Heart left ventricle (tissue), 16 donors: ENCODE measurements around the gene NIPA2. TPM values are rescaled to one million over a fixed set of nuclear protein-coding genes. Genes with fewer than 3 reads are reported as not detected.

Experiments used
- ATAC-seq, 4 donors: fragments of 200-7000 bp; cut with Tn5 transposase; one replicate each; pipeline ENCODE4 v1.9.1; 2020 to 2022; ENCODE audit warnings: moderate library complexity in 4 of 4, mild to moderate bottlenecking in 3 of 4, moderate number of reproducible peaks in 1 of 4
- DNase-seq, 5 donors: peaks; one replicate each; pipeline ENCODE4 v3.0.0-alpha.2; 2020
- H3K27ac ChIP-seq, 12 donors: fragments of 200-600 bp; sonication (generic) in 4 of 12; one replicate each; pipeline versions ENCODE4 v1.5.0 to v1.8.0; 2016 to 2022; ENCODE audit warnings: mild to moderate bottlenecking in 2 of 12
- H3K27me3 ChIP-seq, 9 donors: fragments of 200-600 bp; sonication (generic) in 2 of 9; one replicate each; pipeline versions ENCODE4 v1.5.1 to v1.8.0; 2016 to 2022; ENCODE audit warnings: mild to moderate bottlenecking in 3 of 9
- H3K36me3 ChIP-seq, 9 donors: fragments of 200-600 bp; sonication (generic) in 2 of 9; one replicate each; pipeline versions ENCODE4 v1.5.0 to v1.8.0; 2018 to 2022; ENCODE audit warnings: mild to moderate bottlenecking in 2 of 9
- H3K4me1 ChIP-seq, 12 donors: fragments of 200-600 bp; sonication (generic) in 4 of 12; one replicate each; pipeline versions ENCODE4 v1.5.0 to v1.8.0; 2016 to 2022; ENCODE audit warnings: mild to moderate bottlenecking in 3 of 12
- H3K4me3 ChIP-seq, 12 donors: fragments of 200-600 bp; sonication (generic) in 4 of 12; one replicate each; pipeline versions ENCODE4 v1.5.0 to v1.8.0; 2017 to 2022; ENCODE audit warnings: mild to moderate bottlenecking in 9 of 12, moderate library complexity in 4 of 12
- H3K9me3 ChIP-seq, 12 donors: fragments of 200-600 bp; sonication (generic) in 4 of 12; one replicate each; pipeline versions ENCODE4 v1.5.0 to v1.8.0; 2016 to 2022; ENCODE audit warnings: mild to moderate bottlenecking in 1 of 12
- POLR2A ChIP-seq, 2 donors: fragments of 450-650 bp; IDR thresholded peaks; one replicate each; pipeline ENCODE4 v1.6.1; 2017; ENCODE audit warnings: antibody characterized with exemption in 2 of 2, mild to moderate bottlenecking in 2 of 2, moderate library complexity in 2 of 2
- WGBS, 4 donors: extraction: QIAGEN DNeasy Blood & Tissue Kit in 2 of 4; methylation state at CpG; one replicate each; pipeline versions ENCODE4 v1.1.5 to v1.1.7; 2013 to 2018; 5-methylcytosine and 5-hydroxymethylcytosine counted together
- intact Hi-C, 10 donors: fragments of 100-400 bp; cut with DNase I; formaldehyde crosslinking; loops; one replicate each; pipeline versions ENCODE4 v1.11.1 to v1.14.2; 2022
- polyA plus RNA-seq, 2 donors: library from polyadenylated mRNA; stranded (reverse); fragments of 200-250 nt; gene quantifications; one replicate each; pipeline ENCODE4 v1.2.3, GENCODE V29; 2013
- total RNA-seq, 9 donors: library from RNA; depleted of rRNA in 2 of 9; stranded (reverse); fragments of >200 nt in 2 of 9; fragmentation: NEBNext Ultra II Directional in 3 of 9; extraction: Animal tissue kit (Norgen Biotek cat#: 25700) in 3 of 9; gene quantifications; one replicate each; pipeline versions ENCODE4 v1.1.0 to v1.2.4, GENCODE V29; 2016 to 2023
- TF ChIP-seq, protein P1 (sequence below), 12 donors: fragments of 200-600 bp; sonication (generic) in 4 of 12; IDR thresholded peaks; one replicate each; pipeline versions ENCODE4 v1.5.0 to v1.8.0; 2018 to 2022; ENCODE audit warnings: antibody characterized with exemption in 12 of 12, mild to moderate bottlenecking in 5 of 12
- donor health status: ischemic (EF 13 %, LVEDD 7.1; RV severe dilation, severe dysfunction).
- donor health status: healthy with polysubstance abuse.
- donor health status: DM: no; HTN: yes; CAD: no.
- donor health status: DM: no; HTN: no; CAD: no.
- donor health status: ischemic (EF 25% LVEDD 6.9; RV normal size, moderate dysfunction).
- donor health status: ischemic (EF 25% LVEDD 5.7; RV mildly dilated, moderate dysfunction).
- donor health status: healthy.
- donor health status: DM: yes; HTN: yes; CAD: no.
- donor health status: ischemic (EF 35%, LVEDD 5.7; RV mildly dilated, moderate dysfunction).
- donor health status: nonischemic (EF 11% LVEDD 7.7; RV severe dilation, severe dysfunction).
- donor health status: DM: yes; HTN: yes; CAD: no.
- donor health status: PGD.
- donor health status: ischemic (EF 29% LVEDD 5.4; RV normal size, mild dysfunction).
- donor health status: nonischemic (EF 23%, LVEDD 6.1; RV moderate dilation, normal function).

Gene NIPA2
- total and polyA plus RNA-seq, 11 donors: 5.3 to 47.0 (median 20.6) TPM

DNA sequence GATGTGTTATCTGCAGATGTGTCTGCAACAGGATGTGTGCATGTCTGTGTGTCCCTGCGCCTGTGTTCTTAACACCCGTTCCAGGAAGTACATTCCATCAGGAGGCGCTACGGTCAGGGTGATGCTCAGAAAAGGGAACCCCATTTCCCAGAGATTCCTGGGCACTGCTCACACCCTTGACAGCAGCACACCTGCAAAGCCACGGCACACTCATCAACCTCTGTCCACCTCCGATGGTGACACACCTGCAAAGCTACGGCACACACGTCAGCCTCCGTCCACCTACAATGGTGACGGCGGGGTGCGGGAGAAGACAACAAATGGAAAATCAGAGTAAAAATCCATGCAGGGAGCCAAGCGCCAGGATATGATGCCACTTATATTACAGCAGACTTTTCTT is 55.4 kb downstream of the NIPA2 start:
- no peaks in the 10 kb centered on the region for H3K9me3 ChIP-seq
- H3K27me3 ChIP-seq: no peaks in the 10 kb centered on the region
- no peak for ATAC-seq
- peaks cover 2 to 85% (median 70%) of the 10 kb centered on the region in 9 donors for H3K36me3 ChIP-seq
- intact Hi-C loops: no loop called here
- no peak for DNase-seq
- TF ChIP-seq, protein P1, sequence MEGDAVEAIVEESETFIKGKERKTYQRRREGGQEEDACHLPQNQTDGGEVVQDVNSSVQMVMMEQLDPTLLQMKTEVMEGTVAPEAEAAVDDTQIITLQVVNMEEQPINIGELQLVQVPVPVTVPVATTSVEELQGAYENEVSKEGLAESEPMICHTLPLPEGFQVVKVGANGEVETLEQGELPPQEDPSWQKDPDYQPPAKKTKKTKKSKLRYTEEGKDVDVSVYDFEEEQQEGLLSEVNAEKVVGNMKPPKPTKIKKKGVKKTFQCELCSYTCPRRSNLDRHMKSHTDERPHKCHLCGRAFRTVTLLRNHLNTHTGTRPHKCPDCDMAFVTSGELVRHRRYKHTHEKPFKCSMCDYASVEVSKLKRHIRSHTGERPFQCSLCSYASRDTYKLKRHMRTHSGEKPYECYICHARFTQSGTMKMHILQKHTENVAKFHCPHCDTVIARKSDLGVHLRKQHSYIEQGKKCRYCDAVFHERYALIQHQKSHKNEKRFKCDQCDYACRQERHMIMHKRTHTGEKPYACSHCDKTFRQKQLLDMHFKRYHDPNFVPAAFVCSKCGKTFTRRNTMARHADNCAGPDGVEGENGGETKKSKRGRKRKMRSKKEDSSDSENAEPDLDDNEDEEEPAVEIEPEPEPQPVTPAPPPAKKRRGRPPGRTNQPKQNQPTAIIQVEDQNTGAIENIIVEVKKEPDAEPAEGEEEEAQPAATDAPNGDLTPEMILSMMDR (IDR thresholded peaks at IDR 0.05): no peak
- TF ChIP-seq POLR2A (IDR thresholded peaks at IDR 0.05): no peak
- no peak overlapping the region for H3K27ac ChIP-seq
- H3K4me3 ChIP-seq: no peak overlapping the region
- no peaks in the 10 kb centered on the region for H3K4me1 ChIP-seq
- whole genome bisulfite sequencing, 4 donors: 93 to 97% (median 95%) methylated on average over 13 of the region's 13 CpGs

DNA sequence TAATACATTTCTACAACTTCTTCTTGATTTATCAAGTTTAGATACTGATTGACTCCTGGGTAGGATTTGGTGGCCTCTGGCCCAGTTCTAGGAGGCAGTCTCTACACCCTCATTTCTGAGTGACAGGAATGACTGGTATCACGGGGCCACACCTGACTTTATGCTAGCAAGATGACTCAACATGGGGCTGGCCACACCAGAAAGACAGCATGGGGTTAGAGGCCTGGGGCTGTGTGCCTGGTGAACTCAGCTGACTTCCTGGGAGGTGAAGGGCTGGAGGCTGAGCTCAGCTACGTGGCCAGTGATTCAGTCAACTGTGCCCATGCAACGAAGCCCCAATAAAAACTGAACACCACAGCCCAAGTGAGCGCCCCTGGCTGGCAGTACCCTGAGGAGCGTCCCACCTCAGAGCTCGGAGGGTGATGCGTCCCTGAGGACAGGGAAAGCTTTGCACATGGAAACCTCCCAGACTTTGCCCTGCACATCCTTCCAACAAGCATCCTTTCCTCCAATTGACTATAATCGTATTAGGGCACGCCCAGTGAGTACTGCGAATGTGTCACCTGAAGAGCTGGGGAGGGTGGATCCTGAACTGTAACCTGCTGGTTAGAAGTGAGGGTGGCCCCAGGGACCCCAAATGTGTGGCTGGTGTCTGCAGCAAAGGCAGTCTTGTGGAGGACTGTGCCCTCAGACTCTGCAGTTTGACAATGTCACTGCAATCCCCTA is 57.2 kb downstream of the NIPA2 start:
- WGBS, 4 donors: 95 to 100% (median 97%) methylated on average over 6 to 10 of the region's 10 CpGs
- no peaks in the 10 kb centered on the region for H3K9me3 ChIP-seq
- H3K27ac ChIP-seq: no peak overlapping the region
- no peak overlapping the region for H3K4me3 ChIP-seq
- no peaks in the 10 kb centered on the region for H3K27me3 ChIP-seq
- intact Hi-C loops: no loop called here
- no peaks in the 10 kb centered on the region for H3K4me1 ChIP-seq
- ATAC-seq (no peak), DNase-seq (peak in 2 of 5 donors; percentile 18 to 44)
- peaks cover 2 to 94% (median 84%) of the 10 kb centered on the region in 9 donors for H3K36me3 ChIP-seq
- TF ChIP-seq POLR2A (IDR thresholded peaks at IDR 0.05): no peak
- TF ChIP-seq, protein P1 (IDR thresholded peaks at IDR 0.05): no peak

DNA sequence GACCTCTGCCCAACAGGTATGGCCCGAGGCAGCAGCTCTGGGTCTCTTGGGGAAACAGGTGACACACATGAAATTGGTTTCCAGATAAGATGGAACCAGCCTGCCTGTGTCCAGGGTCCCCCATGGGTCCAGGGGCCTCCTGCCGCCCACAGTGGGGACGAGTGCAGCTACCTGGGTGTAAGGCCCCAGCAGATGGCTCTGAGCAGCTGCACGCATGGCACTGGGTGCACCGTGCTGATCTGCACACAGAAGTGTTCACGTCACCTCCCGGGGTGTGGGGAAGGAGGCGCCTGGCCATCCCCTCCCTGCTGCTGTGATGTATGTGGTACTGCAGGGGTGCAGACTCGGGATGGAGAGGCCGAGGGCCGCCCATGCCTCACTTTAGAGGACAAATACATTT is 63.6 kb downstream of the NIPA2 start:
- no peak for ATAC-seq
- peak in 1 of 5 donors; percentile 39 for DNase-seq
- H3K9me3 ChIP-seq: no peaks in the 10 kb centered on the region
- peaks cover 2 to 97% (median 86%) of the 10 kb centered on the region in 9 donors for H3K36me3 ChIP-seq
- TF ChIP-seq, protein P1 (IDR thresholded peaks at IDR 0.05): no peak
- no peak for TF ChIP-seq POLR2A (IDR thresholded peaks at IDR 0.05)
- intact Hi-C loops: no loop called here
- no peak overlapping the region for H3K4me3 ChIP-seq
- no peaks in the 10 kb centered on the region for H3K4me1 ChIP-seq
- H3K27me3 ChIP-seq: no peaks in the 10 kb centered on the region
- H3K27ac ChIP-seq: no peak overlapping the region
- WGBS, 4 donors: 92 to 96% (median 95%) methylated on average over 10 to 11 of the region's 11 CpGs

DNA sequence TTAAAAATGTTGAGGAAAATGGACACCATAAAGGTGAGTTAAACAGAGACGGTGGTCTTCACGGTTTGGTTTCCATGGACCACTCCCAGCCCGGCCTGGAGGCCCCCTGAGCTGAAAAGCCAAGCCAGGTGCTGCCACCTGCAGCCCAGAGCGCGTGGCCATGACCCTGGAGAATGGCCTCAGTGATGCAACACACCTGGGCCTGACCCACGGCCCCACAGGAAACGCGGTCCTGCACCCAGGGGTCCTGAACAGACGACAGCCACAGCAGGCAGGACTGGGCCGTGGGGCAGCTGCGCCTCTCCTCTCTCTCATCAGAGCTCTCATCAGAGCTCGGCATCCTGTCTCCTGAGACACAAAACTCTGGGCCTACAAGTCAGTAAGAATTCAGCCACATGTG is 64.1 kb downstream of the NIPA2 start:
- Histone ChIP-seq H3K4me1 (no peaks in the 10 kb centered on the region), H3K4me3 (no peak overlapping the region), H3K9me3 (no peaks in the 10 kb centered on the region), H3K27me3 (no peaks in the 10 kb centered on the region), H3K36me3 (peaks cover 3 to 97% (median 86%) of the 10 kb centered on the region in 9 donors), H3K27ac (no peak overlapping the region)
- ATAC-seq: no peak
- no peak for TF ChIP-seq POLR2A (IDR thresholded peaks at IDR 0.05)
- TF ChIP-seq, protein P1 (IDR thresholded peaks at IDR 0.05): no peak
- intact Hi-C loops: no loop called here
- DNase-seq: no peak
- WGBS, 4 donors: 81 to 94% (median 91%) methylated on average over 8 to 12 of the region's 12 CpGs
